AG10803 (cell line): ENCODE results near the gene UGT1A5.

ENCODE experiments used
- DNase-seq: peaks from one replicate; pipeline ENCODE4 v3.0.0; 2010; ENCODE audit warnings: low read depth
- H3K4me3 ChIP-seq: 2 replicates; pipeline ENCODE4 v1.5.1; 2011; ENCODE audit warnings: mild to moderate bottlenecking, low read length, control low read depth
- TF ChIP-seq, protein P1 (sequence below): conservative IDR thresholded peaks from 2 replicates; pipeline ENCODE4 v1.5.1; 2011; ENCODE audit warnings: mild to moderate bottlenecking, low read length, control low read depth, inconsistent platforms

UGT1A5 gene

DNA sequence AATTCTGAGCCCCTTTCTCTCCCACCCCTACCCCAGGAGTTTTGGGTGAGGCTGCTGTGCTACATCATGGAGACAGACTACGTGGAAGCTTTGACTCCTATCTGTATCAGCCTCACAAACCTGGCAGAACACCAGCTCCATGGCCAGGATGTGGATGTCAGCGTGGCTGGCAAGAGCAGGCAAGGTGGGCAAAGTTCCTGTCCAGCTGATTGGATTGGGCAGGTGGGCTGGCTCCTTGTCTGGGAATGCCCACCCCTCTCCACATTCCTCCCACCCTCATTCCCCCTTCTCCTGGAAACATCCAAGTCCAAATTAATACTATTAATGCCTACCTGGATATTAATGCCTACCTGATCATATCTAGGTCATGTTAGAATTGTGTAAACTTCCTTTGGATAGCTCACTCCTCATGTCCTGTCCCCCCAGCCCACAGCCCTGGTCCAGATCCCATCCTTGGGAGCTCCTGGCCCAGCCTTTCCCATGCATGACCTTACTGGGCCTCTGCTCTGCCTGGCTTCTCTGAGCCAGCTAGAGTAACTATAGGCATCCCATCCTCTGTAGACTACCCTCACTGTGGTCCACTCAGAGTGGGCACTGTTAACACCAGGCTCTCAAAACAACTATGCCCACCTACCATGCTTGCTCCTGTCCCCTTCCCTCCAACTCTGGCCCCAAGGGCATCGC lies 89.6 kb downstream of the UGT1A5 start:
- H3K4me3 ChIP-seq, result no peak overlapping the region
- no peak for DNase-seq
- TF ChIP-seq, protein P1, sequence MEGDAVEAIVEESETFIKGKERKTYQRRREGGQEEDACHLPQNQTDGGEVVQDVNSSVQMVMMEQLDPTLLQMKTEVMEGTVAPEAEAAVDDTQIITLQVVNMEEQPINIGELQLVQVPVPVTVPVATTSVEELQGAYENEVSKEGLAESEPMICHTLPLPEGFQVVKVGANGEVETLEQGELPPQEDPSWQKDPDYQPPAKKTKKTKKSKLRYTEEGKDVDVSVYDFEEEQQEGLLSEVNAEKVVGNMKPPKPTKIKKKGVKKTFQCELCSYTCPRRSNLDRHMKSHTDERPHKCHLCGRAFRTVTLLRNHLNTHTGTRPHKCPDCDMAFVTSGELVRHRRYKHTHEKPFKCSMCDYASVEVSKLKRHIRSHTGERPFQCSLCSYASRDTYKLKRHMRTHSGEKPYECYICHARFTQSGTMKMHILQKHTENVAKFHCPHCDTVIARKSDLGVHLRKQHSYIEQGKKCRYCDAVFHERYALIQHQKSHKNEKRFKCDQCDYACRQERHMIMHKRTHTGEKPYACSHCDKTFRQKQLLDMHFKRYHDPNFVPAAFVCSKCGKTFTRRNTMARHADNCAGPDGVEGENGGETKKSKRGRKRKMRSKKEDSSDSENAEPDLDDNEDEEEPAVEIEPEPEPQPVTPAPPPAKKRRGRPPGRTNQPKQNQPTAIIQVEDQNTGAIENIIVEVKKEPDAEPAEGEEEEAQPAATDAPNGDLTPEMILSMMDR, result no peak

DNA sequence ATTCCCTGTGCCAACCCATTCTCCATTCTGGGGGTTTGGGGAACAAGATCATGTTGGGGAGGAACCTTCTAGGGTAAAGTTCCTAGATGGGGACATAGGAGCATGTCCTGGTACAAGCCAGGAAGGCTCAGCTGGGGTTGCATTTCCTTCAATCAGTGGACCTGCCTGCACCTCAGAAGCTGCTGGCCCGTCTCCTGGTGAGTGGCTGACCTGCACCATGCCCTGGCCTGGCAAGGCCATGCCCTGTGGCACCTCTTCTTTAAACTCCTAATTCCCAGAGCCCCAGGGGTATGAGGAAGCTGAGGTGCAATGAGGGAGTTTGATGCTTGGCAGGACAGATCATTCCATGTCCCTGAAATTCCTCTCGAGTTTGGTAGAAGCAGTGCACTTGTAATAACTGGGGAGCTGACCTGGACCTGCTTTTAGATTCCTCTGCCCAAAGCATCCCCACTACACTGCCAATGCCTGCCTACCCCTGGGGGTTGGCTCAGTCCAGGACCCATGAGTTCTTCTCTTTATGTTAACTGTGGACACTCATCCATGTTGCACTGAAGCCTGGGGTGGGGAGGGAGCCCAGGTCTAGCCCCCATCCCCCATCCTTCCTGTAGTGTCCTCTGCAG lies 90.7 kb downstream of the UGT1A5 start:
- TF ChIP-seq, protein P1, result no peak
- DNase-seq, result no peak
- no peak overlapping the region for H3K4me3 ChIP-seq

DNA sequence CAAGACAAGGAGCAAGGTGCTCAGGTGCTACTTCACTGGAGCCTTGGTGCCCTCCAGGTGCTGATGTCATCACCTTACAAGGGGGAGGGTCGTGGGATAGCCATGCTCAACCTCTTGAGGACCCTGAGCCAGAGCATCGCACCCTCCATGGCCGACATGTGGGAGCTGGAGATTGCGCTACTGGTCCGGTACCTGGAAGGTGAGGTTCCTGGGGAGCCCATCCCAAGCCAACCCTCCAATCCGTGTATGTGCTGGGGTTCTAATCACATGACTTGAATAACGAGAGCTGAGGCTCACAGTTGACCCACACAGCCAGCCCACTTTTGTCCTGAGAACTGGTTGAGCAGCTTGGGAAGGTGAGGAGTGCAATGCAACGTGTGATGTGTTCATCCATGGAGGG lies 91.3 kb downstream of the UGT1A5 start:
- no peak for DNase-seq
- TF ChIP-seq, protein P1, result no peak
- H3K4me3 ChIP-seq, result no peak overlapping the region

DNA sequence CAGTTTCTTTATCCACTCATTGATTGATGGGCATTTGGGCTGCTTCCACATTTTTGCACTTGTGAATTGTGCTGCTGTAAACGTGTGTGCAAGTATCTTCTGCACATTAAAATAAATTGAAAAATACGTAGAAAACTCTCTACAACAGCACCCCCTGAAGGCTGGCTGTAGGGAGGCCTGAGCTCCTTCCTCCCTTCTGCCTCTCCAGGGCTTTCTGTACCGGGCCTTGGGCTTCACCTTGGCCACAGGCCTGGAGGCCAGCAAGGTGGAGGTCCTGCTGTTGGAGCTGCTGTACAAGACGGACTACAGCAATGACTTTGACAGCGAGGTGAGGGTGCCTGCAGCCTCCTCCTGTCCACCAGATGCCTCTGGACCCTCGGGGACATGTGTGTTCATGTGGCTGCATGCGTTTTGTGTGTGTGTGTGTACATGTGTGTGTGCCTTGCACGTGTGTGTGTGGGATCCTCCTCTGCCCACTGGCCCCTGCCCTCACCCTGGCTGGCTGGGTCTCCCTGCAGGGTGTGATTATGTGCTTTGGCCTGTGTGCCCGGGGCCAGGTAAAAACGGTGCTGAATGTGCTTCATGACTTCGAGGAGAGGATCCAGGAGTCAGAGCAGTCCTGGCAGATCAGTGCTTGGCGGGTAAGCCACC lies 94.6 kb downstream of the UGT1A5 start:
- TF ChIP-seq, protein P1, result no peak
- no peak for DNase-seq
- H3K4me3 ChIP-seq, result no peak overlapping the region

DNA sequence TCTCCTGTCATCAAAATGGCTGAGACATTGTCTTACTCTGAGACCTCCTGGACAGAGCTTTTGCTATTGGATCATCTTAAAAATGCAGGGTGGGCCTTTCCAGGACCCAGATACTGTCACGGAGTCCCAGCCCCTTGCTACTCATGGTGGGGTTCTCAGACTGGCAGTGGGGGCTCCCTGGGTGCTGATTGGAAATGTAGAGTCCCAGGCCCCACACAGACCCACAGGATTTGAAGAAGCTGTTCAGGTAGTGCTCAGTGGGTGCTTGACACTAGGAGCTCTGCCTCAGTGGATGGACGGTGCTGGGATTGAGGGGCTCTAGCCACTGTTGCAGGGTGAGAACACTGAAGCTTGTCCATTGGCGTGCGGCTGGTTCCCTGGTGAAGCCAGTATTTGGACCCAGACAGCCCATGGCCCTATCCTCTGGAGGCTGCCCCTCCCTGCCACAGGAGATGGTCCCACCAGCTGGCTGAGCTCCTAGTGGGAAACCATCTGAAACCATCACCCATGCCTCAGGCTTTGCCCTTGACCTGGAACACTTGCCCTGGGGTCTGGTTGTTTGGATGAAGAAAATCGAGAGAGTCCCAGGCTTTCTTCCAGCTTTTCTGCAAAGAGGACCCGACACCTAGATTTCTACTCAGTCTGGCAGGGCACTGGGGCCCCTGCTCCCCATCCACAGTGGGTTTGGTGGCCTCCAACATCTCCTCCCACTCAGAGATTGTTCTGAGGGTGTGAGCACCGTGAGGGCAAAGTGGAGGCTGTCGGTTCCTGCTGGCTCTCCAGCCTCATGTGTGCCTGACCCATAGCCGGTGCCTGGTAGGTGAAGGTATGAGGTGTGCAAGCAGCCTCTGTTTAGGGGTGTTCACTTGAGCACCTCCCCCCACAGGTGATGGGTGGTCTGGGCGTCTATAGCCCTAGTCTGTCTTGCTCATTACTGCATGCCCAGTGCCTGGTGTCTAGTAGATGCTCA lies 95.5 kb downstream of the UGT1A5 start:
- no peak overlapping the region for H3K4me3 ChIP-seq
- TF ChIP-seq, protein P1, result no peak
- DNase-seq, result no peak

DNA sequence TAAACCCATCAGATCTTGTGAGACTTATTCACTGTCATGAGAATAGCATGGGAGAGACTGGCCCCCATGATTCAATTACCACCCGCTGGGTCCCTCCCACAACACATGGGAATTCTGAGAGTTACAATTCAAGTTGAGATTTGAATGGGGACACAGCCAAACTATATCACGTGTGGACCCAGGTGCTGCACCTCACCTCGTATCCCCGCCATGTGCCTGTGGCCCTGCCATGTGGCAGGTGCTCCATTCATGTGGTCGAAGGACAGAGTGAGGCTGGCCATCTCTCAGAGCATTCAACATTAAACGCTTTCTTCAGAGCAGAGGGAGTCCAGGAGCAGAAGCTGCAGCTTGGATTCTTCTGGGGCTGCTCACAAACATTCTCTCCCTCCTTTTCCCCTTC lies 97.7 kb downstream of the UGT1A5 start:
- TF ChIP-seq, protein P1, result no peak
- H3K4me3 ChIP-seq, result no peak overlapping the region
- no peak for DNase-seq
